HT-29 (cell line): ENCODE results near the gene NCCRP1. TPM values are rescaled to one million over a fixed set of nuclear protein-coding genes. Genes with fewer than 3 reads are reported as not detected.
A peak's percentile ranks its signal among the peaks of the same experiment; 100 is the strongest.

Experiments
- DNase-seq: peaks from one replicate; pipeline ENCODE4 v3.0.0-alpha.2; 2015; ENCODE audit warnings: low spot score
- total RNA-seq: library from RNA; depleted of rRNA; stranded (reverse); fragments of >200 nt; shearing (Covaris generic); gene quantifications from 2 replicates; pipeline ENCODE4 v1.2.3, GENCODE V29; 2014

The NCCRP1 gene
- total RNA-seq, 1 experiment from 2014 or later, result not detected

DNA sequence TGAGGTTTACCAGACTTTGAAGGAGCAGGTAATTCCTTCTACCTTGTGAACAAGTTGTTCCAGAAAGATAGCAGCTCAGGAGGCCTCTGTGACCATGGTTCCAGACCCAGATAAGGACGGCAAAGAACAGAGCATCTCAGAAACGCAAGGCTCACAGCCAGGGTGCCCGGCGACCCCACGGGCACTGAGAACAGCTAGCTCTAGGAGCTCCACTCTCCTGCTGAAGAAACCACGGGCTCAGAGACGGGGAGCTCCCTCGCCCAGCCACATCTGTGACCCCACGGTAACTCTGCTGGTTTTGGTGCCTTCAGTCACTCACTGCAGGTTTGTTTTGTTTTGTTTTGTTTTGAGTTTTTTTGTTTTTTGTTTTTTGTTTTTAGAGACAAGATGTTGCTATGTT lies 16.0 kb upstream of the NCCRP1 start:
- no peak for DNase-seq

DNA sequence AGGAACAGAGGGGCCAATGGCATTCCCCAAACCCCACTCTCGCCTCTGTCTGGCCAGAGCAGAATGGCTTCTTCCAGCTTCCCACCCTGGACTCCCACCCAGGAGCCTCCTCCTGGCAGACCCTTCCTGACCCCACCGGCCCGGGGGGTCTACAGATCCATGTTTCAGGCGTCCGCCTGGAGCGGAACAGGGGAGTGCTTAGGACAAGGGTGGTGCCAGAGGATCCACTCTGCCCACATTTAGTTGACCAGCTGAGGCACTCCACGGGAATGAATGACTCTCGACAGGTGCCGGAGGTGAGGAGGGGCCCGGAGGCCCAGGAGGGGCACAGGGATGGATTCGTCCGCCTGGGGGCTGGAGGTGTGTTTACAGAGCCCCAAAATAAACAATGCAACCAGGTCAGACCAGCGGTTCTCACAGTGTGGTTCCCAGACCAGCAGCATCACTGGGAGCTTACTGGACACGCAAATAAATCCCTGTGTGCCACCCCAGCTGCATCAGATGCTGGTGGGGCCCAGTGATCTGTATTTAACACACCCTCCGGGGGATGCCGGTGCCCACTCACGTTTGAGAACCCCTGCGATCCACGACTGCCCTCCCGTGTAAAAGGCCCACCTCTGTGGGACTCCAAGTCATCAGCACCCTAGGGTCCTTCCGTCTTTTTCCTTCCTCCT lies 15.1 kb upstream of the NCCRP1 start:
- DNase-seq, result no peak

DNA sequence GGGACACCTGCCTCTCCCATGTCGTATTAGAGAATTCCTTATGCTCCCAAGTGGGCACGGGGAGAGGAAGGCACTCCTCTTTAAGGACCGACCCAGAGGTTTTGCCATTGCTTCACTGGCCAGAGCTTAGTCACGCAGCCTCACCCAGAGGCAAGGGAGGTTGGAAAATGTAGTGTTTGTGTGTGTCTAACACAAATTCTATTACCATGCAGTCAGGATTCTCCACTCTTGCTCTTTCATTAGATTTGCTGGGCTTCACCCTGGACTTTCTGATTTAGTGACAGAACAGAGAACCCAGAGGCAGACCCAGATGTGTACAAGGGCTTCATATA lies 14.6 kb upstream of the NCCRP1 start:
- peak; percentile 6 for DNase-seq

GRCh38 chr19:39183104-39183503 lies 13.7 kb upstream of the NCCRP1 start:
- DNase-seq, result peak; percentile 13

GRCh38 chr19:39186391-39186790 lies 10.4 kb upstream of the NCCRP1 start:
- no peak for DNase-seq

DNA sequence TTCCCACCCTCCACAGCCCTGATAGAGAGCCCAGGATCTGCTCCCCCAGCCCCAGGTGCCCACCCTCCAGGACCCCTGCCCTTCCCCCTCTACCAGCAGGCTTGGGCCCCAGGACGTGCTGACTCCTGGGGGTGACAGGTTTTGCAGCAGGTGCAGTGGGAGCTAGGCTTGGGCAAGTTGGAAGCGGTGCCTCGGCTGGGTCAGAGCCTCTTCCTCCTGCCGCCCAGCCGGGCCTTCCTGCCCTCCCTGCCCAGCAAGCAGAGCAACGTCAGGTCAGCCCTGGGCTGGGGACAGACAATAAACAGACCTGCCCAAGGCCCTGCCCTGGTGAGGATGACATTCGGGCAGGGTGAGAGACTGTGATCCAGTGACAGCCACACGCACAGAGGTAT lies 9.2 kb upstream of the NCCRP1 start:
- no peak for DNase-seq

GRCh38 chr19:39188960-39189359 lies 7.8 kb upstream of the NCCRP1 start:
- no peak for DNase-seq

DNA sequence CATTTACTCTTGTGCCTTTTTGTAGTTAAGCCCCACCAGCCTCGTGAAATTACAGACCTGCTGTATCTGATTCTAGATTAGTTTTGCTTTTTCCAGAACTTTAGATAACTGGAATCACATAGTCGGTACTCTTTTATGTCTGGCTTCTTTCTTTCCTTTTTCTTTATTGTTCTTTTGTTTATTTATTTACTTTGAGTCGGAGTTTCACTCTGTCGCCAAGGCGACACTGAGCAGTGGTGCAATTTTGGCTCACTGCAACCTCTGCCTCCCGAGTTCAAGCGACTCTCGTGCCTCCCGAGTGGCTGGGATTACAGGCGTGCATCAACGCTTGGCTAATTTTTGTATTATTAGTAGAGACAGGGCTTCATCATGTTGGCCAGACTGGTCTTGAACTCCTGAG lies 6.0 kb upstream of the NCCRP1 start:
- DNase-seq, result peak; percentile 16

DNA sequence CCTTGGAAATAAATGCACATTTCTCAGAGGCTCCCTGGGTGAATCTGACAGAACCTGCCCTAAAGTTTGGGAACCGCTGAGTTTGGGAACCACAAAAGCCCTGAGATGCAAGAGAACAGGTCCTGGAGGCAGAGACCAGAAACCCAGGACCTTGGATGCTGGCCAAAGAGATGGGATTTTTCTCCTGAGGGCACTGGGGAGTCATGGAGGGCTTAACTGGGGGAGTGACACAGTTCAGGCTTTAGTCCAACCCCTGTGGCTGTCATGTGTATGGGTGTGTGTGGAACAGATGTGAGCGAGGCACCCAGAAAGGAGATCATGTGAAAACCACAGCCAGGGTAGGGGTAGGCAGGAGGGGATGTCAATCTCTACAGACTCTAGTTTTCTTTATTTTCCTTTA lies 3.9 kb upstream of the NCCRP1 start:
- no peak for DNase-seq

DNA sequence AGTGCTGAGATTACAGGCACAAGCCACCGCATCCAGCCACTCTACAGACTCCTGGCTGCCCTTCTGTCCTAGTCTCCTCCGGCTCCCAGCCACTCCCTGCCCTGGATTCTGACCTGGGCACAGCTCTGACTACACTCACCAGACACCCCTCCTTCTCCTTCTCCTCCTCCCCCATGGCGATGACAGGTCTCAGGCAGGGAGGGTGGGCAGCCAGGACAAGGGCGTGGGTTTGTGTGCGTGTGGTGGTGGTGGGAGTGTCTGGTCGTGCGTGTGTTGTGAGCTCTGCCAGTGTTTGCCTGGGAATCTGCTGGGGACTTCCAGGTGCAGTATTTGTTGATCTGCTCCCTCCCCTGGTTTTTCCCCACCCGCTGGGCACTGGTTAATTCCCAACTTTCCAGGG lies 3.0 kb upstream of the NCCRP1 start:
- DNase-seq, result peak; percentile 42

- peak; percentile 58 for DNase-seq
Measured at GRCh38 chr19:39194832-39195542, 1.8 kb upstream of the NCCRP1 start.

GRCh38 chr19:39195755-39196154 lies 1.0 kb upstream of the NCCRP1 start:
- peak; percentile 59 for DNase-seq

DNA sequence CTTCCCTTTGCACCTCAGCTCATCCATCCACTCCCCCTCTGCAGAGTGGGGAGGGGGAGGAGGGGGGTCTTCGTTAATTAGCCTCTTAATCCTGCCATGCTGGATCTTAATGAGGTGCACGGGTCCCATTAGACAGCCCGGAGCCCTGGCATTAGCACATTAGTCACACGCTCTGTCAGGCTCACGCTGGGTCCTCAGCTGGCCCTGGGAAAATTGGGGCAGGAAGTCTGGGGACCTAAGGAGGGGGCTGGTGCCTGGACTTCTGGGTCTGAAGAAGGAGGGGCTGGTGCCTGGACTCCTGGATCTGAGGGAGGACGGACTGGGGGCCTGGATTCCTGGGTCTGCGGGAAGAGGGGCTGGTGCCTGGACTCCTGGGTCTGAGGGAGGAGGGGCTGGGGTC lies 444 bp upstream of the NCCRP1 start:
- DNase-seq, result no peak

- DNase-seq, result no peak
Measured at GRCh38 chr19:39197808-39198207, 1.0 kb downstream of the NCCRP1 start.

- no peak for DNase-seq
Measured at GRCh38 chr19:39199025-39199424, 2.3 kb downstream of the NCCRP1 start.

- DNase-seq, result no peak
Measured at GRCh38 chr19:39200066-39200802, 3.5 kb downstream of the NCCRP1 start.

DNA sequence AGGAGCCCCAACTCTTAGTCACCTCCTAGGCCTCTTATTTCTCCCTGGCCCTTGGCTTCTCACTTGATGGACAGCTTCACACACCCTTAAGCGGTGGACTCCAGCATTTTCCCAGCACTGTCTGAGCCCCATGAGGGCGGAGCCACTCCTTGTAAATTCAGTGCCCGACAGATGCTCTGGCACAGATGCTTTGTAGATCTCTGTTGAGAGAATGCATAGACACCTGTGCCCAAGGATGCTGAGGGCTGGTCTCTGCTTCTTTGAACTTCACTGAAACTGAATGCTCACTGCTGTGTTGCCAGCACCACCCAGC lies 4.0 kb downstream of the NCCRP1 start:
- no peak for DNase-seq

DNA sequence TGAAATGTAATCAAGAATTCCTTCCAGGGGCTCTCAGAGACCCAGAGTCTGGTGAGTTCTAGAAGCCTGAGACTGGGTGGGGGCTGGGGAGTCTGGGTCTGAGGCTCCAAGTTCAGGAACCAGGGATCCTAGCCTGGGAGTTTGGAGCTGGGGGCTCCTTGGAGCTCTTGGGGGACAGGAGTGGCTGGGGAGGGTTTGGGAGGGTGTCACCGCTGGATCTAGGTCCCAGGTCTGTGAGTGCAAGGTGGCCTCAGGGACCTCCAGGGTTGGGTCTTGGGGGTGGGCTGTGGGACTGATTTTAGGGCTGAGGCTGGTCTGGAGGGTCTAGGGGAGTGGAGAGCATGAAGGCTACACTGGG lies 6.2 kb downstream of the NCCRP1 start:
- DNase-seq, result no peak

- no peak for DNase-seq
Measured at GRCh38 chr19:39203372-39204341, 6.9 kb downstream of the NCCRP1 start, which contains the start of gene SYCN. Gene SYCN, minus strand, starts transcription at chr19:39204263. Its CDS starts 9 bp downstream, at chr19:39204254.

DNA sequence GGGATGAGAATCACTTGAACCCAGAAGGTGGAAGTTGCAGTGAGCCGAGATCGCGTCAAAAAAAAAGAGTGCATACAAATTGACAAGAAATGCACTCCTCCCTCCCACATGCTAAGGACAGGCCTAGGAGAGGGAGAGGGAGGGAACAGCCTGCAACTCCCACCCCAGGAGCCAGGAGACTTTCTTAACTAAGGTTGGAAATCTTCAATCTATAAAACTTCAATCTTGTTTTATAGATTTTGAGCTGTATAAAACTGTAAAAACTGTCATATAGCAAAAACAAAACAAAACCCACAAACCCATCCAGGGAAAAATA lies 8.6 kb downstream of the NCCRP1 start:
- no peak for DNase-seq

DNA sequence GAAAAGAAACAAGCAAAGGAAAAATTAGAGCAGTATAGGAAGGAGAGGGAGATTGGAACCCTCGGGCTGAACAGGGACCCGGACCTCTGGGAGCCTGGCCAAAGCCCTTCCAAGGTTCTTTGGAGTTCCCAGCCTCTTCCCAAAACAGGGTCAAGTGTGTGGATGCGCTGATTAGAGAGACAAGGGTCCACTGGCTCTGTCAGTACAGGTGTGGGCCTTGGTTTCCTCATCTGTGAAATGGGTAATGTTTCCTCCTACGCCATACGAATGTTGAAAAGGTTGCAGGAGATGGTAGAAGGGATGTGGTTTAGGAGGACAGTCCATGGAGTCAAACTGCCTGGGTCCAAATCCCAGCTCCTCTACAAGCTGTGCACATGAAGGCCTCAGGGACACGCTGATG lies 9.4 kb downstream of the NCCRP1 start:
- no peak for DNase-seq

DNA sequence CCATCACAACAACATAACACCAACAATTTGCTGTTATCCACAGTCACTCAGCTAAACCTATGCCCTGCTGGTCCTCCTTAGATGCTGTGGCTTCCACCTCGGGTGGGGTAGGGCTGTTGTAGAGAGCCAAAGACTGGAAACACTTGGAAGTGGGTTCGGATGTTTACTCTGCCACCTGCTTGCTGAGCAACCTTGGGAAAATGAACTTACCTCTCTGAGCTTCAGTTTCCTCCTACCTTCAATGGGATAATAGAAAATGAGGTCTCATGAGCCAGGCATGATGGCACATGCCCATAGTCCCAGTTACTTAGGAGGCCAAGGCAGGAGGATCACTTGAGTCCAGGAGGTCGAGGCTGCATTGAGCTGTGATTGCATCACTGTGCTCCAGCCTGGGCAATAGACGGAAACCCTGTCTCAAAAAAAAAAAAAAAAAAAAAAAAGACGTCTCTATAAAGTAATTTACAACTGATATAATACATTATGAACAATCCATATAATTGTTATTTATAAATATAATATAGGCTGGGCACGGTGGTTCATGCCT lies 10.6 kb downstream of the NCCRP1 start:
- no peak for DNase-seq
